HG03432 (cell line): ENCODE results near the gene FHOD3.
A peak's percentile ranks its signal among the peaks of the same experiment; 100 is the strongest.

Experiments used
- ATAC-seq: cut with Tn5 transposase; IDR thresholded peaks from one replicate; pipeline ENCODE4 v1.9.1; 2021; ENCODE audit warnings: mild to moderate bottlenecking, moderate library complexity; ENCODE audit not compliant: unreplicated experiment

Gene FHOD3

DNA sequence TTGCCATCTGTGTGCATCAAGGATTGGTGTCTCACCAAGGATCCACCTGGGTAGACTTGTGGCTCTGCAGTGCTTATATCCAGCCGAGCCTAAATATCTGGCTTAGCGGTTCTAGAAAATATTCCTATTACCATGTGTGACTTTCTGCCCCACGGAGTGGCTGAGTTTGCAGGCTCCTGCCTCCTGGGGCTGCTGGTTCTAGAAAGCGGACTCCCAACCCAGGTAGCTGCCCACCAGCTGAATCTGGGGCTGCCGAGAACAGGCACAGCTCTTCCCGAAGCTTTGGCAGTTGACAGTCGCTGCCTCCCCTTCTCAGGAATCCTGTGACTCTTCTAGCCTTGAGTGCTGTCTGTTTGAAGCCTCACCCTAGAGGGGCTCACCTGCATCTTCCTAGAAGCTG, 426.7 kb downstream of the FHOD3 start:
- no peak for ATAC-seq

DNA sequence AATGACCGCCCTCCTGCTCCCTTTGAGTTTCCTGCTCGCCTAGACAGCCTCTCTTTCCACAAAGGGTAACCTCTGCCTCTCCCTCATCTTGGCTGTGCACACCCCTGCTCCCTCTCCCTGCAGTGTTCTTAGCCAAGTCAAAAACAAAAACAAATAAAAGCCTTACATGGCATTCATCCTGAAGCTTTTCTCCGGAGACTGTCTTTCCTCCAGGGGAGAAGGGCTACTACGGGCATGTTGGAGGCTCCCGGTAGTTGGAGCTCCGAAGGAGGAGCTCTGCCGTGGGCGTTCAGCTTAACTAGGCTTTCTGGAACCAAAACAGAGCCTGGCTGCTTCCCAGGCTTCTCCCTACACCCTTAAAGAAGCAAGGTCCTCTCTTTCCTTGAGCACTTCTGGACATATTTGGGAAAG, 427.1 kb downstream of the FHOD3 start:
- ATAC-seq: no peak

GRCh38 chr18:36728345-36728744, 430.8 kb downstream of the FHOD3 start:
- no peak for ATAC-seq

GRCh38 chr18:36729197-36729596, 431.7 kb downstream of the FHOD3 start:
- no peak for ATAC-seq

DNA sequence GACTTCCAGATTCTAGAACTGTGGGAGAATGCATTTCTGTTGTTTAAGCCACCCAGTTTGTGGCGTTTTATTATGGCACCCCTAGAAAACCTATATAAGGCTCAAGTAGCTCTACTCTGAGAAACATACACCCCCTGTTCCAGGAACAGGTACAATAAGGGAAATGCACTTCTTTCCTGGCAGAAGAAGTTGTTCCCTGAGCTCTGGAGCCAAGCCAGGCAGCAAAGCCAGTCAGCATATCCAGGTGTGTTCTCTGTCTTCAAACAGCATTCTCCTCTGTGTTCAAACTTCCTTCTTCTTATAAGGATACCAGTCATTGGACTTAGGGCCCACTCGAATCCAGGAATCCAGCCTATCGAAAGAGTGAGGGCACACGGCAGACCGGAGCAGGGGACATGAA, 434.8 kb downstream of the FHOD3 start:
- no peak for ATAC-seq

DNA sequence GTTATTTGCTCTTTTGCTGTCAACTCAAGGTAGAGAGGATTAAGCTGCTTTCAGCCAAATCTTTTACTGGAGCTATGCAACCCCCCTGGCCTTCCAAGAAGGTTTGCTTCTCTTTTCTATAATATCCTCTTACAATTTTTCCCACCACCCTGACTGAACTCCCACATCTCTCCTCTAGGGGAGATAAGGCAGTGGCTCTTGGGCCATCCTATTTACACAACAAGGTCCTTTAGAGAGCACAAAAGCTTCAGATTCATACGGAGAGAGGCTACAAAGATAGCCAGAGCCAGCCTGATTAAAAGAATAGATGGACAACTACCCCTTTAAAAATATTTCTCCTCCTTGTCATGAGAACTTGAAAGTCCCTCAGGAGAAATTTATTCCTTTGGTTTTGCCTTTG, 435.6 kb downstream of the FHOD3 start:
- no peak for ATAC-seq

GRCh38 chr18:36734596-36734995, 437.1 kb downstream of the FHOD3 start:
- ATAC-seq: no peak

DNA sequence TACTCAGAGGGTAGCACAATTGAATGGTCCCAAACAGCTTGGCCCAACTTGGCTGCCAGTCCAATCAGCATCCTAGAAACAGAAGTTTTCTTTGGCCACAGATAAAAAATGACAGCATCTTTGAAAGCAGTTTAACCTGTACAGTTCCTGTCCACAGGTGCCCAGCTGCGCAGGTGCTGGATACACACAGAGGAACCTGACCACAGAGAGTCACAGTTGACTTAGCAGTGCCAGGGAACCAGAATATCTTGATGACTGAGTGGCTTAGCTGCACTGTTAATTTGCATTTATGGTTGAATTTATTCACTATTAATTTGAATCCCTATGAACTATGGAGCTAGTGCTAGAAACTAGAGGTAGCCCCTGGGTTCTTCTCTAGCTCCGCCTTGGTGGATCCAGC, 437.6 kb downstream of the FHOD3 start:
- ATAC-seq: peak; percentile 69

GRCh38 chr18:36736094-36736493, 438.6 kb downstream of the FHOD3 start:
- ATAC-seq: no peak

GRCh38 chr18:36737316-36737715, 439.8 kb downstream of the FHOD3 start:
- ATAC-seq: no peak

GRCh38 chr18:36744261-36744876, 446.9 kb downstream of the FHOD3 start:
- ATAC-seq: no peak

GRCh38 chr18:36745219-36745975, 447.9 kb downstream of the FHOD3 start:
- no peak for ATAC-seq

DNA sequence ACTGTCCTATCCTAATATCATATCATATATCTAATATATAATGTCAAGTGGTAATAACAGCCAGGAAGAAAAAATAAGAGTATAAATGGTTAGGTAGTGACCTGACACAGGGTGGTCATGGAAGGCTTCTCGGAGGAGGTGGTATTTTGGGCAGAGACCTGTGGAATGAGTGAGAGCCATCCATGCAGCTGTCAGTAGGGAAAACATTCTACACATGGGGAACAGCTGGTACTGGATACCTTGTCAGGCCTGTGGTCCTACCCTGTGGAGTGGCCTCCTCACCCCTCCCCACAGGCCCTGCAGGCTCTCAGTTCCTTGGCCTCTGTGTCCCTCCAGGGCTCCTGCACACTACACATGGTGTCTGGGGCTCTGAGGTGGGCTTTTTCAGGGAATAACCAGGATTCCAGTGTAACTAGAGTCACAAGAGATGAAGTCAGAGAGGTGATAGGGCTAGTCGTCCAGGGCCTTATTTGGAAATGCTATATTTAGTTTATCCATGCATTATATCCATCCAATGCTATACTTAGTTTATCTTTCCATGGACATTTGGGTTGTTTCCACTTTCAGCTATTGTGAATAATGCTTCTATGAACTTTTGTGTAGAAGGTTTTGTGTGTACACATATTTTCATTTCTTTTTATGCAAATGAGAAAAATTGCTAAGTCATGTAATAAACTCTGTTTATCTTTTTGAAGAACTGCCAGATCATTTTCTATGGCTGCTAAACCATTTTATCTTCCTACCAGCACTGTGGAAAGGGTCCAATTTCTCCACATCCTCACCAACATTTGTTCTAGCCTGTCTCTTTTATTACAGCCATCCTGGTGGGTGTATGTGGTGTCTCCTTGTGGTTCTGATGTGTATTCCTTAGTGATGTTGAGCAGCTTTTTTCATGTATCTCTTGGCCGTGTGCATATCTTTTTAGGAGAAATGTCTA, 455.7 kb downstream of the FHOD3 start:
- ATAC-seq: no peak

- no peak for ATAC-seq
Measured at GRCh38 chr18:36756242-36756641, 458.7 kb downstream of the FHOD3 start.

DNA sequence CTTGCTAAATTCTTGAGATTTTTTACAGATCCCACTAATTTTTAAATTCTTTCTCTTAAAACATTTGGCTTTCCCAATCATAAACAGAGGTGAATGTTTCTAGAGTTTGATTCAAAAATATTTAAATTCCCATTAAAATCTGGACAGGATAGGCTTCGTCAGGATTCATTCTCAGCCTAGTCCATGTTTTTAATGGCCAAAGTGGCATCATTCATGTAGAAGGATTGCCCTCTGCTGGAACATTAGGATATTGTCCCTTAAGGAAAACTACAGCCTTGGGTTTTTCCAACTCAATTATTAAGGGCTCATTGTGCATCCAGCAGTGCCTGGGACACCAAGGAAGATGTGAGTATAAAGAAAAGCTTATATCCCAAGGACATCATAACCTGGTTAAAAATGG, 459.6 kb downstream of the FHOD3 start:
- no peak for ATAC-seq

DNA sequence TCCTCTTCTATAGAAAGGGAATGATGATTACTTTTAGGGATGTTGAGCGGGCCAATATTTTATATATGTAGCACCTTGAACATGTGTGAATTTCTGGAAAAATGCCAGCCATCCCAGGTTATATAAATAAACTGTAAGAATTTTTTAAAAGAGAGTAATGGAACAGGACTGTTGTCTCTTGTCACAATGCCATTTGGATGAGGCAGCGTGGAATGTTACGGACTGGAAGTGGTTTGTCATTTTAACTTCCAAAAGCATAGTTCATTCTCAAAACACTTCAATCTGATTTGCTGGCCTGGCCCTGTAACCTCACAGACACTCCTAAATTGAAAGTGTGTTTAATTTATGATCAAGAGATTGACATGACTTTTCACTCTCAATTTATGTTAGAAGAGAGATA, 460.5 kb downstream of the FHOD3 start:
- no peak for ATAC-seq

- ATAC-seq: no peak
Measured at GRCh38 chr18:36758623-36759022, 461.1 kb downstream of the FHOD3 start.

DNA sequence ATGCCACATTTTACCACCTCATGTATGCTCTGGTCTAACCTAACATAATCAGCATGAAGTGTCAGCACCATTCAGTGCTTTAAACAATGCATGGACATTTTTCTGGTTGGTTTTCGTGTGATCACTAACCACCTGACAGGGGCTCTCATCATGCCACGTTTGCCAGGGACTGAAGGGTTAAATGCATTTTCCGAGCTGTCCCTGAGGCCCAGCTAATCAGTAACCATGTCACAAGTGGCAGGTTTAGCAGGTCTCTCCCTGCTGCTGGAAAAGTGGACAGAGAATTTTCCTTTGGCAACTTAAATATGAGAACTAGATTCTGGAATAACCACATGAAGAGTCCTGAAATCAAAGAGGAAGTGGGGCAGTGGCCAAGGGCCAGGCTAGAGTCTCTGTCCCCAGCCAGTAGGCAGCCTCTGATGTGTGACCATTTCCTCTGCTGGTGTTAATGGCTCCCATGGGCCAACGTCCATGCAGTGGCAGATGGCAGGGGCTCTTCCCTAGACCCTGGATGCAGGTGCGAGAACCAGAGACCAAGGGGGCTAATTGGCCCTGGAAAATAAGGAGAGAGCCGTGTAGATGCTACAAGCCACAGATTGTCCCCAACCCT, 461.8 kb downstream of the FHOD3 start:
- no peak for ATAC-seq

GRCh38 chr18:36760598-36760997, 463.1 kb downstream of the FHOD3 start:
- ATAC-seq: no peak

GRCh38 chr18:36761186-36761698, 463.7 kb downstream of the FHOD3 start:
- no peak for ATAC-seq

GRCh38 chr18:36762074-36762473, 464.6 kb downstream of the FHOD3 start:
- ATAC-seq: no peak
